ENCODE results near the gene TOP1.
A peak's percentile ranks its signal among the peaks of the same experiment; 100 is the strongest.
"Not testable (repeated sequence)": the region's sequence is repeated elsewhere in the genome, so short reads cannot be mapped to it uniquely, and the experiment has no call there.

The TOP1 gene

DNA sequence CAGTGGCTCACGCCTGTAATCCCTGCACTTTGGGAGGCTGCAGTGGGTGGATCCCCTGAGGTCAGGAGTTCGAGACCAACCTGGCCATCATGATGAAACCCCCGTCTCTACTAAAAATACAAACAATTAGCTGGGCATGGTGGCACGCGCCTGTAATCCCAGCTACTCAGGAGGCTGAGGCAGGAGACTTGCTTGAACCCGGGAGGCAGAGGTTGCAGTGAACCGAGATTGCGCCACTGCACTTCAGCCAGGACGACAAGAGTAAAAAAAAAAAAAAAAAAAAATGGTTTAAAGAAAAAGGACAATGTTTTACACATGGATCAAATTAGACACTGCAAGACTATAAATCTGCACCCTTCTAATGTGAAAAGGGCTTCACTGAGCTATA lies 103.8 kb downstream of the TOP1 start:
- DNase-seq (ENCODE audit: low read depth): not testable (repeated sequence)

DNA sequence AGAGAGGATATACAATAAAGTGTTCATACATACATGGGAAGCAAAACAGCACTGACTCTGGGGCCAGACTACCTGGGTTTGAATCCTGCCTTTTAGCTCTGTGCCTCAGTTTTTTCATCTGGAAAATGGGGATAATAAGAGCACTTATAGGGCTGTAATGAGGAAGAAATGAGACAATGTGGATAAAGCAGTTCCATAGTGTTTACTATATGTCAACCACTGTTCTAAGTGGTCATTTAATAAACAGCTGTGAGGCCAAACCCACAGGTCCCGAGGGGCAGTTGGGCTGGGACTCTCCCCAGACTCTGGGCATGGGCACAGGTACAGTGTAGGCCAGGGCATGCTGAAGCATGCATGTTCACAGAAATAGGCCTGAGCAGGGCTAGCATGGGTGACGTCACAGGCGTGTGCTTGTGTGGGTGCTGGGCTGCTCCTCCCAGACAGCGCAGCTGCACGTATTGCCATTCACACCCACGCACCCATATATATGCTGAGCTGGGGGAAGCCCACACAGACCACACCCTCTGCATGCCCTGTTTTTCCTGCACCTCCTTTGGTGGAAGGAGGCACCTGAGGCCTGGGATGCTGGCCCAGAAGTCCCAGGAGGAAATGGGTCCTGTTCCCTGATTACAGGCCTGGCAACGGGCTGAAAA lies 105.2 kb downstream of the TOP1 start:
- no peak for DNase-seq (ENCODE audit: low read depth)

DNA sequence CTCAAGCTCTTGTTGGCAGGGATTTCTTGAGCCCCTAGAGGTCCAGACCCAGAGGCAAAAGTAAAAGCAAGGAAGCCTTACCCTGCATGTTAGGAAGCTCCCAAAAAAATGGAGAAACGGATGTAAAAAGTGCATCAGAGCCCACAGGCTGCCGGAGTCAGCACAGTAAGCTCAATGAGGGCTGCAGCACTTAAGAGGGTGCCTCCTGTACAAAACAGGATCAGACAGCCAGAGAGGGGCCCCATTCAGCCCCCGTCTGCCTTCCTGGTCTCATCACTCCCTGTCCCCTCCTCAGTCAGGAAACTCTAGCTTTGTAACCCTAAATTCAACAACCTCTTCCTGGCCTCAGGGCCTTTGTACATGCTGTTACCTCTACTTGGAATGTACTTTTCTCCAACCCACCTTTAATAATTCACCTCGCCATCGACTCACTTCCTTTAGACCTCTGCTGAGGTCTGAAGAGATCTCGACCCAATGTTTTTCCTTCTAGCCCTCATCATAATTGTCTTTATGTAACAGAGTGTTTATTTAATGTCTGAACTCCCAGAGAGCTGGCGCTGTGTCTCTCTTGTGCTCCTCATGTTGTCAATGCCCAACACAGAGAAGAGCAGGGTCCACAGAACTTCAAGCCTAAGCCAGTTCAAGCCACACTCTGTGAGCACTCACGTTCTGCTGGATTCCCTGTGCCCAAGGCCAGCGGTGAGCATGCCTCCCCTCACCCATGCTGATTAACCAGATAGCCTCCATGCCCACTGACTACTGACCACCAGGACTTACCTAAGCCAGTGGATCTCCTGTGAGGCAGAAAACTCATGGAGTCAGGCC lies 106.0 kb downstream of the TOP1 start:
- DNase-seq (ENCODE audit: low read depth): no peak

DNA sequence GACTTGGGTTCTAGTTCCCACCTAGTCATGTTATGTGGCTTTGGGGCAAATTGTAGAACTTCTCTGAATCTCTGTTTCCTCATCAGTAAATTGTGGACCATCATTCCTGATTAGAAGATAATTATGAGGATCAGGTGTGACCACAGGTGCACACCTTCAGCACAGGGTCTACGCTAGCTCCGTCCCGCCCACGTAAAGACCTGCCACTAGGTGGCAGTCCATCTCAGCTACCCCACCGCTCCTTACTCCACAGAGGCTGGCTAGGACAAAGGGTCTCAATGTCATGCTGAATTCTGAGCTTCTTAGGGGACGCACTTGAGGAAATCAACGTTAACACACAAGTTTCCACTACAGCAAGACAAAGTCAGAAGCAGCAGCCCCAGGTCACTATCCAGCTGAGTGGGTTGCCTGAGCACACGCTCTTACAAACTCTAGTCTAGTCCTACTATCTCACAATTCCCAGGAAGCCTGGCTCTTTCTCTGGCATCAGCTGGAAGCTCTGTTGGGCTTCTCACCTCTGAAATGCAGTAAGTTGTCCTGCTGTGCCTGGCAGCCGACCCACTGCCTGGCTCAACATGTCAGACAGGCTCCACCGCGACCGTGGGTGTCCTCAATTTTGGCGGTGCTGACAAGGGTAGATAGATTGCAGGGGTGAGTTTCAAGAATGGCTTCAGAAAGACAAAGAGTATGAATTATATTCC lies 106.7 kb downstream of the TOP1 start:
- peak; percentile 53 for DNase-seq (ENCODE audit: low read depth)

DNA sequence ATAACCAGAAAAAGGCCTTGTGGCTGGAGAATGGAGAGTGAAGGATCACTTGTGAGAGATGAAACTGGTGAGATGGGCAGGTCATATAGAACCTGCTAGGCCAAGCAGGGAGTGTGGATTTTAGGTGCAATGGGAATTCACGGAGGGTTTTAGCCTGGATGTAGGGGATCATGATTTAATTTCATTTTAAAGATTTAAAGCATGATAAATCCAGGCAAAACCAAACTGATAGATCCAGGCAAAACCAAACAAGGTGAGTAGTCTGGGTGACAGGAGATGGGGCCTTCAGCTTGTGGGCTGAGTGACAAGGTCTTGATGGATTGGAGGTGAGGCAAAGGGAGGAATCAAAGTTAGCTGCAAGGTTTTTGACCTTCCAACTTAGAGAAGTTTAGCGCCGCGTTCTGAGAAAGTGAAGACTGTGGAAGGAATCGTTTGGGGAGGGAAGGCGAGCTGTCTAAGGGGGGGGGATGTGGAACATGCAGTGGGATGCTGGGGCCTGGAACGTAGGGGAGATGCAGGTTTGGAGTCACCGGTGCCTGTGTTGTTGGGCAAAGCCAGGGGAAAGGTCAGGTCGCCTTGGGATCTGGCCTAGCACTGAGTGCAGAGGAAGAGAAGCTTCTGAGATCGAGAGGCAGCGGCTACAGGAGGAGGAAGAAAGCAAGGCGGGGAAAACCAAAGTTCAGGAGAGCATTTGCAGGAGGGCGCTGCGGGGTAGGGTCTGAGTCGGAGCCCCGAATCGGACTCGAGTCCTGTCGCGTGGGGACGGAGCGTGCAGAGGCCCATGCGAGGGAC lies 107.5 kb downstream of the TOP1 start:
- DNase-seq (ENCODE audit: low read depth): no peak

DNA sequence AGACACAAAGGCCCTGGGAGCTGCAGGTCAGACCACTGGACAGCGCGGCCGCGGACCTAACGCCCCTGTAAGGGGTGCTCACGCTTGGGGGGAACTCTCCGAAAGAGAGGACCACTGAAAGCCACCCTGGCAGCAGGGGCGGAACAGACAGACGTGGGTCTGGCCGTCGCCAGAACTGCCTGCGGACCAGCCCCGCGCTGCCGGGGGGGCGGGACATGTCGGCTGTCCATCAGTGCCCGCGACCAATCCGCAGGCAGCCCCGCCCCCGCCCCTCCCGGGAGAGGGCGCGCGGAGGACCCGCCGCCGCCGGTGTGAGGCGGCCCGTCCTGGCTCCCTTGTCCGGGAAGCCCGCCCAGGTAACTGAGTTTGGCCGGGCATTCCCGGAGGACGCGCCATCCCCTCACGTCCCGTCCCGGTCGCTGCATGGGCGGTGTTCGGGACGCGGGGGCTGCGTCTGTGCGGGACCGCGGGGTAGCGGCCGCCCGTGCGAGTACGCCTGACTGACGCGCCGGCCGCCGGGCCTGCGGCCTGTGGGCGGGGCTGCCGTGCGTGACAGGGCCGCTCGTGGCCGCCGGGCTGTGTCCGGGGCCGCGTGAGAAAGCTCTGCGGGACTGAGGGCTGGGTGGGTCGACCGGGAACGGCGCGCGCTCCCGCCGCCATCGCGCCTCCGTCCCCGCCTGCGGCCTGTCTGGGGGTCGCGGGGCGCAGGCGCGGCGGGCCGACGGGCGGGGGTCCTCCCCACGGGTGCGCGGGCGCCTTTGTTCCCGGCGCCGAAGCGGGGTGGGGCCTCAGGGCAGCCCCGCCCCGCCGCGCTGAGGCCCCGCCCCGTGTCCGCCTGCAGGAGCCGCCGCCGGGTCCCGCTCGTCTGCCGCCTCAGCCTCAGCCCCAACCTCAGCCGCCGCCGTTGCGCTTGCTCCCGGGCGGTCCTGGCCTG lies 108.3 kb downstream of the TOP1 start, which contains the start of gene PLCG1:
TSS of gene PLCG1 (plus strand) at position 864 of the 934 bp plus-strand sequence. CDS start 99 bp downstream, outside the sequence.
- peak; percentile 75 for DNase-seq (ENCODE audit: low read depth)

DNA sequence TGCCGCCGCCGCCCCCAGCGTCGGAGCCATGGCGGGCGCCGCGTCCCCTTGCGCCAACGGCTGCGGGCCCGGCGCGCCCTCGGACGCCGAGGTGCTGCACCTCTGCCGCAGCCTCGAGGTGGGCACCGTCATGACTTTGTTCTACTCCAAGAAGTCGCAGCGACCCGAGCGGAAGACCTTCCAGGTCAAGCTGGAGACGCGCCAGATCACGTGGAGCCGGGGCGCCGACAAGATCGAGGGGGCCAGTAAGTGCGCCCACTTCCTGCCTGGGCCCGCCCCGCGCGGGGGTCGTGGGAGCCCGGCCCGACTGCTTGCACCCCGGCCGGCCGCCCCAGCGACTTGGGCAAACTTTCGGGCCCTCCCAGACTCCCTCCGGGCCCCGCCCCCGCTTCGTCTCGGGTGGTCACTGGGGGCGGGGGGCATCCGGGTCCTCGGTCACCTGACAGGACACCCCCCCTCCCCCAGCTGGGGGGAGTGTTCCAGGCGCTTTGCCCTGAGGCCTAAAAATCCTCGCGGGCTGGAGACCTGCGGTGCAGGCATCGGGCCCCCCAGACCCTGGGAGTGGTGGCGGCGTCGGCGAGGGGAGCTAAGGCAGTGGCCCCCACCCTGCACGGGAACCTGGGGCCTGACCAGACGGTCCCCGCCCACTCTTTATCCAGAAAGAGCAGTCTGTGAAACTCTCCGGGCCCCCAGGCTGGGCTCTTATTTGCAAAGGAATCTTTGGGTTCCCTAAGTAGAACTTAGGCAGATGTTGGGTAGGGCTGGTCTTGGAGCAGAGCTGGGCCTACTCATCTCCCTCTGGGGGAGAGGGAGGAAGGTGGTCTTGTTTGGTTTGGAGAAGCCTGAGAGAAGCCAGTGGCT lies 109.2 kb downstream of the TOP1 start:
- peak; percentile 50 for DNase-seq (ENCODE audit: low read depth)

DNA sequence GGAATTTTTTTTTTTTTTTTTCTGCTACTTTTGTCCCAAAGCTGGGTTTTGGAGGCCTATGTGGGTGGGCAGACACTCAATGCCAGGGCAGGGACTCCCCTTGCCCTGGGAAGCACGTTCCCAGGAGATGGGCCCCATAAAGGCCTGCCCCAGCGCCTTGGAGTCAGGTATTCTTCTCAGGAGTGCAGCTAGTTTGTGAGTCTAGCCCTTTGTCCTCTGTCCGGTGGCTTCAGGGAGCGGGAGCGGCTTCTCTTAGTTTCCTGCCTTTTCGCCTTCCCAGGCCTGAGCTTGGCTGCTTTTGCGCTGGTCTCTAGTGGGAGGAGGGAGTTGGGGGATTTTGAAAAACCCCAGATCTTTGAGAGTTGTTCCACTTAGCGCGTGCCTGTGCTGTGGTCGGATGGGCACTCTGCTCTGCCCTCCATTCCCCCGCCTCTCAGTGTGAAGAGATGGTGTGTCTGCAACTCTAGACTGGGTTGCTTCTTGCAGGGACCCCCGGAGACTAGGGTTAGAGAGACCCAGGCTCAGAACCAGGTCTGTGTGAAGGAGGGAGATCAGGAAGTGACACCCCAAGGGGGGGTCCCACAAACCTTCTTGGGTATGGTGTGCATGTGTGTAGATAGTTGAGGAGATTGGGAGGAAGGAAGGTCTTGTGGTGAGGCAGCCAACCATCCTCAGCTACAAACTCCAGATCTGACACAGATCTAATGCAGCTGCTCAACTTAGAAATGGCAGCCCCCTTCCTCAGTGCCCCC lies 110.0 kb downstream of the TOP1 start:
- DNase-seq (ENCODE audit: low read depth): no peak

DNA sequence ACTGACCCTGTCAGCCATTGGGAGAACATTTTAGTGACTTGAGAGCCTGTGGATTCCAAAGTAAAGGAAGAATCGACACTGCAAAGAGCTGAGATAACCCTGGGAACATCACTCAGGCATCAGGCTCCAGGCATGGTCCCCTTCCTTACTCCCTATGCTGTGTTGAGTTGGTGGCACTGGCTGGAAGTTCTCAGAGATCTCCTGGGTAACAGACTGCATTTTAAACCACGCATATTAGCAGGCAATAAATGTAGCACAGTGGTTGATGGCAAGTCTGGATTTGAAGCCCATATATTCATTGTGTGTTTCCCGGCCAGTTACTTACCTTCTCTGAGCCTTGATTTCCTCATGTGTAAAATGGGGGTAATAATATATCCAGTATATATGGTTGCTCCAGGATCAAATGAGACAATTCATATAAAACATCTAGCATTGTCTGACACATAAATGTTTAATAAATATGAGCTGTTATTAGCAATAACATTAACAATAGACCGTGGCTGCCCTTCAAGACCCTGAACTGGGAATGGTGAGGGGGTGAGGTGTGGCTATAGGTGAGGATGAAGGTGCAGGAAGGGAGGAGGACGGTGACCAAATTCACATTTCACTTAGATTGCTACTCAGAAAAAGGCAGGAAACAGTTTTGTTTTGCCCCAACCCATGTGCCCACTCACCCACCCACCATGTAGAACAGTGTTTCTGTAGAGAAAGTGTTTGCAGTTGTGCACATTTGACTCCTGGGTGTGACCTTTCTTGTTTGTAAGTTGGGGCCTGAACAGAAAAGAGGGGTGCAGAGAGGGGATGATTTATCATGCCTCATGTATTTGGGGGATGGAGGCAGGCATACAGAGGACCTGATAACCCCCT lies 110.8 kb downstream of the TOP1 start:
- DNase-seq (ENCODE audit: low read depth): no peak

DNA sequence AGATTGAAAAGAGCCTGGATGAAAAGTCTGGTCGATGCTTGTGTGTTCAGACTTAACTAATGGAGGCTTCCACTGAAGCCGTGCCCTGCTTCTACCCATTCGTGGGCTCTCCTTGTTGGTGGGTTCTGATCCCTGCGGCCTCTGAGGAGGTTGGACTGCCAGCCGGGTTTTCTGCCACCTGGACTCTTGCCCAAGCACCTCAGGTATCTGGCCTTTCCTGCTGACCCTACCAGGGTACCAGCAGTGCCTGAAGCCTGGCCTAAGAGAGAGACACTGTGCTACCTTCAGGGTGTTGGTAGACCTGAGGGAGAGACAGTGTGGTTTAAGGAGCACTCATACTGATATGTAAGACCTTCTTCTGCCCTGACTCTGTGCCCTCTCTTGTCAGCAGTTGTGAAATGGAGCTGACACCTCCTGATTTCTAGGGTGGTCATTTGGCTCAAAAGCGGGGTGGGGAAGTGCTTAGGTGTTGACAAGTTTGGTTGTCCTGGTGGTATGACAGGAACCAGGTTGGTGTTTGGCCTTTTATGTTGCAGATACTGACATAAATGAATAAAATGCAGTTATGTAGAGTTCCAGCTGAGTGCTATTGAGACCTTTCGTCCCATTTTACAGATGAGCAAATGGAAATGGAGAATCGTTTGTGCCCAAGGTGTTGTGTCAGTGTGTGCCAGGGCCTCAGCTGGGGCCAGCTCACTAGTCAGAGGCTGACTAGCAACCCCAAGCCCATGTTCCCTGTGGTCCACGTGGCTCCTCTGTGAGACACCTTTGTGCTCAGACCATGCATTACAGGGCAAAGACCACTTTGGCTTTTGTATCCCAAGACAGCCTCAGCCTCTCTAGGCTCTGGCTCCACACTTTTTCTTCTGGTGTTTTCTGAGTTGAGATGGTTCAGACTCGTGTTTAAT lies 111.9 kb downstream of the TOP1 start:
- DNase-seq (ENCODE audit: low read depth): no peak

DNA sequence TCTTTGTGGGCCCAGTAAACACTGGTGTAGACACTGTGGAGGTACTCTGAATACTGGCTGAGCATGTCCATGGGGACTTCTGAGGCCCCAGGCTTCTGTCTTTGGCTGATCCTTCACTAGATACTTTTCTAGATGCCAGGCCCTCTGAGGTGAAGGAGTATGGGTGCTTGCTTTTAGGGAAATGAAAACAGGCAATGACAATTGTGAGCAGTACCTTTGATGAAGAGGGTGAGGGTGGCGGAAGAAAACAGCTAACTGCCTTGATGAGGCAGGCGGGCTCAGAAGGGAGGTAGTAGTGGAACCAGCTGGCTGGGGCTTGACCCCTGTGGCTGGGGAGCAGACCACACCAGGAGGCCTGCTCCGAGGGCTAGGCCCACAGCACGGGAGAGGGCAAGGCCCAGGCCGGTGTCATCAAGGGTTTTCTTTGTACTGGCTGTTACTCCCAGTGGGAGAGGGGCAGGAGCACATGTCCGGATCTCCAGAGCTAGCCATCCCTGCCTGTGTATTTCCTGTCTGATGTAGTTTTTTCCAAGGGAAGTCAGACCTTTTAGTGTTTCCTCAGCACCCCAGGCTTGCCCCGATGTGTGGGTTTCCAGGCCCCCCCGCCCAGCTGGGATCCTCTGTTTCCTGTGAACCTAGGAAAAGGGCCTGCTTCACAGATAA lies 112.7 kb downstream of the TOP1 start:
- no peak for DNase-seq (ENCODE audit: low read depth)

DNA sequence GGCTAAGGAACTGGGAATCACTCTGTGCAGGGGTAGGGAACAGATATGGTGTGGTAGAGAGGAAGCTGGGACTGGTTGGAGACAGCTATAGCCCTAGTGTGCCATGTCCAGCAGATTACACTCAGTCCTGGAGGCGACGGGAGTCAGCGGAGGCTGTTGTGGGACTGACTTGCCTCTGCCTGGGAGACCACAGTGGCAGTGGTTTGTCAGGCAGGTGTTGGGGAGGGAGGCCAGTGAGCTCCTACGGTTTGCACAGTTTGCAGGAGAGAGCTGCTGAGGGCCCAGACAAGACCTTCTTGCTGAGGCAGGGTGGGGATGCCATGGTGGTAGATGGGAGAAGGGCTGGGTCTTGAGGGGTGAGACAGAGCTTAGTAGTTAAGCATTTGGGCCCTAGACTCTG lies 113.6 kb downstream of the TOP1 start:
- DNase-seq (ENCODE audit: low read depth): no peak

DNA sequence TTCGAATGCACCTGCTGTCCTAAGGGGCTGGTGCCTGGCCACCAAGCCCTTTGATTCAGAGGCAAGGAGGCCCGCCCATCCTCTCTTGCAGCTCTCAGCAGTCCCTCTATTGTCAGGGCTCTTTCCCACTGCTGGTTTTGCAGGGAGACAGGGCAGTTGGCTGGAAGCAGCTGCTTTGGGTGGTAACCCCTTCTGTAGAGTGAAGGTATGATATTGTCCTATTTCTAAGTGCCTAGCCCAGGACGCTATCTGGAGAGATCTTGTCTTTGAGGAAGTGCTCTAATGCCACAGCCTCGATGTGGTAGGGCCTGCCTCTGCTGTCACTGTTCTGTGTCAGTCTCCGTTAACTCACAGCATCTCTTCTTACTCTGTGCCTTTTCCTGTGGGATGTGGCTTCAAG lies 114.3 kb downstream of the TOP1 start:
- no peak for DNase-seq (ENCODE audit: low read depth)

DNA sequence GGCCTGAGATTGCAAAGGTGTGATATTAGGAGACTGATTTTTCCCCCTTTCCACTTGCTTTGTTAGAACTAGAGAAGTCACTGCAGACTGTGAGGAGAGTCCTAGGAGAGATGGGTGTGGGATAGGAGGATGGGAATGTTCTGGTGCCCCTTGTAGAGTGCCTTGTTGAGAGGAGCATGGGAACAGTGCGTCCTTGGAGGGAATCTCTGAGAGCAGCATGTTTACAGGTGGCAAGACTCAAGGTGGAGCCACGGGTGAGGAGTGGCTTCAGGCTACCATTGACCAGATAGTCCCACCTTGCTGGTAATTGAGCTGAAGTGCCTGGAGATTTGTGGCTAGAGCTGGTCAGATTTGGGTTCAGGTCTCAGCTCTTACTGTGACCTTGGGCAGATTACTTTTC lies 114.7 kb downstream of the TOP1 start:
- no peak for DNase-seq (ENCODE audit: low read depth)

DNA sequence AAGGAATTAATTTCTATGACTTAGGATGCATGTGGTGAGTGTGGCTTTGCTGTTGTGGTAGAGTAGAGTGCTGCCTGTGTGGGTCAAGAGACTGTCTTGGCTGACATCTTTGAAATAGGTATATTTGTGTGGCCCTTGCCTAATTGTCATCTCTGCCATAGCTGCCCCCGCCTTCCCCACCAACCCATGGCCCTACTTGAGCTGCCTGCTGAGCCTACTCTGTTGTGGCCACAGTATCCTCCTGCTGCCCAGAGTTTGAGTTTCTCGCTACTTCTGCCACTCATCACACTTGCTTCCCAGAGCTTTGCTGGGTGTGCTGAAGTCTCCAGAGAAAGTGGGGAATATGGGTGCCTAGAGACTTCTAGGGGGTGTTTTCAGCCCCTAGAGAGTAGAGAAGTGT lies 116.7 kb downstream of the TOP1 start:
- DNase-seq (ENCODE audit: low read depth): no peak

DNA sequence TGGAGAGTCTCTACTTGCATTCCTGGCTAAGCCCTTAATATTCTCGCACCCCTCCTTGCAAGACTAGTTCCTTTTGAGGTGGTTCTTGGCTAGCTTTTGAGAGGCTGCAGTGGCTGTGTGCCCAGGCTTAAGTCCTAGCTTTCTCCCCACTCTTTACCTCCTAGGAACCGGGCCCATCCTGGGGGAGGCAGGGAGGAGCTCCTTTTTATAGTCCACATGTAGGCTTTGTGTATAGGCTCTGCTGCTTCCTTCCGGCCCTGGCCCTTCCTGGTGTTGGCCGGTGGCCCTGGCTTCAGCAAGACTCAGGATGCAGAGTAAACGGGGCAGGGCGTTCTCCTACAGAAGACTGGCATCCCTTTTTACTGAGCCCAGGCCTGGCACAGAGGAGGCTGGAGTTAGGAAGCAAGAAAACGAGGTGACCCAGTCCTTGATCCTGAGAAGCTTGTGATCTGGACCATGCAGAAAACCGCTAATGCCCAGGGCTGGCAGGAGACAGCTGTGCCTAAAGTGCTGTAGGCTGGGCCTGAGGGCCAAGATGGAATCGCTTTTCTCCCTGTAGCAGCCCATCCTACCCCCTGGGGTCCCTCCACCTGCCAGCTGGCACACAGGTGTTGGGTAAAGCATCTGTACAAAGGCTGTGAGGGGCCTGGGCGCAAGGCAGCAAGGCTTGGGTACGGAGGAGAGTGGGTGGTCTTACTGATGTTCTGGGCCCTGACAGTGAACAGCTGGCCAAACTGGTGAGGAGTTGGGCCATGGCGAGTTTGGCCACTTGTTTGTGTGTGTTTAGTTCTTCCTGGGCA lies 117.4 kb downstream of the TOP1 start:
- no peak for DNase-seq (ENCODE audit: low read depth)

Data from activated gamma-delta T cell treated with anti-CD3 and anti-CD28 coated beads, Interleukin-2, amount 50 U/mL, for 16 hours (primary cell).